ENCODE data around the gene HMX3. TPM values are rescaled to one million over a fixed set of nuclear protein-coding genes. Genes with fewer than 3 reads are reported as not detected.

Gene HMX3
- total RNA-seq, 4 donors from 2014 or later = not detected

GRCh38 chr10:123129618-123130271, 6.0 kb upstream of the HMX3 start:
- H3K4me3 ChIP-seq (ENCODE audit: low read depth, poor library complexity, severe bottlenecking) = no peak overlapping the region
- peak in 1 of 2 donors; percentile 61 for DNase-seq (ENCODE audit: low spot score in 2 of 2)
- TF ChIP-seq, protein P1, sequence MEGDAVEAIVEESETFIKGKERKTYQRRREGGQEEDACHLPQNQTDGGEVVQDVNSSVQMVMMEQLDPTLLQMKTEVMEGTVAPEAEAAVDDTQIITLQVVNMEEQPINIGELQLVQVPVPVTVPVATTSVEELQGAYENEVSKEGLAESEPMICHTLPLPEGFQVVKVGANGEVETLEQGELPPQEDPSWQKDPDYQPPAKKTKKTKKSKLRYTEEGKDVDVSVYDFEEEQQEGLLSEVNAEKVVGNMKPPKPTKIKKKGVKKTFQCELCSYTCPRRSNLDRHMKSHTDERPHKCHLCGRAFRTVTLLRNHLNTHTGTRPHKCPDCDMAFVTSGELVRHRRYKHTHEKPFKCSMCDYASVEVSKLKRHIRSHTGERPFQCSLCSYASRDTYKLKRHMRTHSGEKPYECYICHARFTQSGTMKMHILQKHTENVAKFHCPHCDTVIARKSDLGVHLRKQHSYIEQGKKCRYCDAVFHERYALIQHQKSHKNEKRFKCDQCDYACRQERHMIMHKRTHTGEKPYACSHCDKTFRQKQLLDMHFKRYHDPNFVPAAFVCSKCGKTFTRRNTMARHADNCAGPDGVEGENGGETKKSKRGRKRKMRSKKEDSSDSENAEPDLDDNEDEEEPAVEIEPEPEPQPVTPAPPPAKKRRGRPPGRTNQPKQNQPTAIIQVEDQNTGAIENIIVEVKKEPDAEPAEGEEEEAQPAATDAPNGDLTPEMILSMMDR (IDR thresholded peaks at IDR 0.05) = no peak
- TF ChIP-seq POLR2A (IDR thresholded peaks at IDR 0.05) = no peak
- 70 to 75% methylated on average over 4 of the region's 4 CpGs for WGBS, 2 donors
- intact Hi-C loops (cut with DNase I; ENCODE audit: low total_unique reads) = loop anchor here (5.0 kb wide), 2 partner anchors 253 to 428 kb away; no protein-coding TSS in a partner anchor

DNA sequence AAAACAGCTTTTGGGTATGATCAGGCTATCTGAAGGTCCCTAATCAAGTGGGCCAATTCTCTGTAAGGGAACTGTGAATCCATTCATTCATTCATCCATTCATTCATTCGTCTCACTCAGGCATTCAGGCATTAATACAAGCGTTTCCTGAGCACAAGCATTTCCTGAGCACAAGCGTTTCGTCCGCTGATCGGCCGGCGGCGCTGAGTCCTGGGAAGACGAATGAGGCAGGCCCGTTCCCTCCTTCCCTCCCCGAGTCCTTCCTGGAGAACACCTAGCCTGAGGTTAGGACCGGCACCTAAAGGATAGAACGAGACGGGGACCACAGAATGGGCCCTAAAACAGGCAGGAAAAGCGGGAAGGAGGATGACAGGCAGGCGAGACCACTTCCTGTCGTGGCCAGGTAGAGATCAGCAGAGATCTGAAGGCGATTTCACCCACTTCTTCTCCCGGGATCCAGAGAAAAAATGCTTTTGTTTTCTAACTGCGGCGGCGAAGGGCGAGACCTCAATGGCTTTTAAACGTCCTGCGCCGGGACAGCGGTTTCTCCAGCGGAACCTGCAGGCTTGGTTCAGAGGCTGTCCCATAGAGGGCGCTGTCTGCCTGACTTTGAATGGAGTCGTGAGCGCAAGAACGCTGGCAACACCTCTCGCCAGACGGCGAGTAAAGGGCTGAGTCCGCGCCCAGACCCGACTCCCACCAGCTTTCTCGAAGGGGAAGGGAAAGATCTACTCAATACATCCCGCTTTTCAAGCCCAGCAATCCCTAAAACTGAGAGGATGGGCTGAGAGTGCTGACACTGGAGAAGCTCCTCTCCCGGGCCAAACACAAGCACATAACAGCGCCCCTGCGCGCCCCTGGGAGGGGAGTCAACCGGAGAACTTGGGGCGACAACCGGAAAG, 2.9 kb upstream of the HMX3 start:
- peak; percentile 77 to 97 for DNase-seq (ENCODE audit: low spot score in 2 of 2)
- intact Hi-C loops (cut with DNase I; ENCODE audit: low total_unique reads) = loop anchor here (5.0 kb wide), 2 partner anchors 249 to 424 kb away; no protein-coding TSS in a partner anchor
- H3K4me3 ChIP-seq (ENCODE audit: low read depth, poor library complexity, severe bottlenecking) = no peak overlapping the region
- TF ChIP-seq, protein P1 (IDR thresholded peaks at IDR 0.05) = peak in 1 of 3 donors; percentile 77
- no peak for TF ChIP-seq POLR2A (IDR thresholded peaks at IDR 0.05)
- WGBS, 2 donors = 3% methylated on average over 48 of the region's 48 CpGs

DNA sequence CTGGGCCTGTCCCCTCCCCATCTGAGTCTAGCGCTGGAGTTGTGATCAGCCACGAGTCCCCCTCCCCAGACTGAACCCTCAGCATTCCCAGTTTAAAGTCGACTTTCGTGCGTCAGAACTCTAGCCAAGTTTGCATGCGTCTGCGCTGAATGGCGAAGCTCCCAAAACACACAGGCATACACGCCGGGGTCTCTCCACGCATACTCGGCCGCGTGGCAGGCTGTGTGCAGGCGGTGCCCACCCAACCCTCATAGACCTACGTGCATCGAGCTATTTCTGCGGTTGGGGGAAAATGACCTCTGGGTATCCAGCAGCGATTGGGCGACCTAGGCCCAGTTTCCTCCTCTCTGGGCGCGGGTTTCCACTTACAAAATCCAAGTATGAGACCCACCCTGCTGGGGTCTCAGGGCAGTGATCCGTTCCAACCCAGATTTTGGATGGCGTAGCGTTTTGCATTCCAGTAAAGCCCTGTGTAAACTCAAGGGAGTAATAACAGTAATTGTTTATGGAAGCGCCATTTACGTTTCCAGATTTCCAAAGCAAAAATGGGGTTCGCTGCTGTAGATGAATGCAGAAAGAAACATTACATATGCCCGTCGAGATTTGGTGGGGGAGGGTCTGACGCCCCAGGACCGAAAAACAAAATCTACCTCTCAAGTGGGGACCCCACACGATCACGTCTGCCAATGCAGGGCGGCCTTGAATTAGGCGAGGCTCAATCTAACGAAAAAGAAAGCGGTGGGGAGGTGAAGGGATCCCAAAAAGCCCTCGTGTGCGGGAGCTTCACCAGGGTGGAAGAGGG, 2.0 kb upstream of the HMX3 start:
- H3K4me3 ChIP-seq (ENCODE audit: low read depth, poor library complexity, severe bottlenecking) = no peak overlapping the region
- TF ChIP-seq, protein P1 (IDR thresholded peaks at IDR 0.05) = no peak
- TF ChIP-seq POLR2A (IDR thresholded peaks at IDR 0.05) = no peak
- peak in 1 of 2 donors; percentile 53 for DNase-seq (ENCODE audit: low spot score in 2 of 2)
- WGBS, 2 donors = 5 to 9% methylated on average over 39 to 40 of the region's 40 CpGs
- intact Hi-C loops (cut with DNase I; ENCODE audit: low total_unique reads) = loop anchor here (5.0 kb wide), 2 partner anchors 249 to 424 kb away; no protein-coding TSS in a partner anchor

DNA sequence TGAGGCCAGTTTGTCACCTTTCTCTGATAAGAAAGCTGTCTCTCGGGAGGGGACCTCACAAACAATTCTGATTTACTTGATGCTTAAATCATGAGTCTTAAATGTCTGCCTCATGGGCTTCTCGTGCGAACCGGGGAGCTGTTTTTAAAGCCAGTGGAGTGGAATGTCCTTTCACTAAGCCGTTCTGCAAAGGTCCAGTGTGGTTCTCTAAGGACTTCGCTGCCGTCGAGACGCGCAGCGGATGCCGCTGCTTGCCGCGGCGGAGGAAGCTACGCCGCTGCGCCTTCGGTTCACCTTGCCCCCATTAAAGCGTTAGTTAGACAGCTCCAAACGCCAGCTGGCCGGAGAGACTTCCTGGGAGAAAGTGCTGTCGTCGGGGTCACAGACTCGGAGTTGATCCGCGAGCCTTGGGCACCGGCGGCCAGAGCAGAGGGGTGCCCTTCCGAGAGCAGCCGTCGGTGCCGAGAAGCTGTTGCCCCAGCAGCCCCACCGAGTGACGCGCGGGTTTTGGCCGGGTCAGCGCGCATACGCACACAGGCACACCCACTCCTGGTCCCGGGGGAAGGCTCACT, 1.3 kb upstream of the HMX3 start:
- no peak overlapping the region for H3K4me3 ChIP-seq (ENCODE audit: low read depth, poor library complexity, severe bottlenecking)
- 2 to 4% methylated on average over 36 to 42 of the region's 42 CpGs for WGBS, 2 donors
- peak in 1 of 2 donors; percentile 83 for DNase-seq (ENCODE audit: low spot score in 2 of 2)
- TF ChIP-seq, protein P1 (IDR thresholded peaks at IDR 0.05) = no peak
- no peak for TF ChIP-seq POLR2A (IDR thresholded peaks at IDR 0.05)
- intact Hi-C loops (cut with DNase I; ENCODE audit: low total_unique reads) = loop anchor here (5.0 kb wide), 2 partner anchors 248 to 423 kb away; no protein-coding TSS in a partner anchor

DNA sequence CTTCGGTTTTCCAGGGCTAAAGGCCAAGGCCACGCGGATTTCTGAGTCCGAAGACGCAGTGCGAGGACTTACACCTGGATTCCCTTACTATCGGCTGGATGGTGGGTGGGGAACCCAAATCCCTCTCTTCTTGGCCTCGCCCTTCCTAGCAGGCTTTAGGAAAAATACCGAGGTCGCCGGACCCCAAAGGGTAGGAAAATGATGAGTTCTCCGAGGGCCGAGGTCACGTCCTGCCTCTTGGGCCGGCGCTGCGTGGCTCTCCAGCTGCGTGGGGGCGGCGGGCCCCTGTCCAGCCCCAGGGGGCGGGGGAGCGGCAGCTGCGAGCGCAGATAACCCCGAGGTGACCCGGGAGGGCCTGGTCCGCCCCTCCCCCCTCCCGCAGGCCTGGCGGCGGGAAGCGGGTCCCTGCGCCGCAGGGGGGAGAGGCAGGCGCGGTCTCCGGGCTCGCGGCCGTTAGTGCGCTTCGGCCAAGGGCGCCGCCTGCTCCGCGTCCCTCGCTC, 805 bp upstream of the HMX3 start:
- peak in 1 of 2 donors; percentile 79 for DNase-seq (ENCODE audit: low spot score in 2 of 2)
- TF ChIP-seq, protein P1 (IDR thresholded peaks at IDR 0.05) = no peak
- no peak for TF ChIP-seq POLR2A (IDR thresholded peaks at IDR 0.05)
- intact Hi-C loops (cut with DNase I; ENCODE audit: low total_unique reads) = loop anchor here (5.0 kb wide), 2 partner anchors 247 to 422 kb away; no protein-coding TSS in a partner anchor
- H3K4me3 ChIP-seq (ENCODE audit: low read depth, poor library complexity, severe bottlenecking) = no peak overlapping the region
- WGBS, 2 donors = 5 to 6% methylated on average over 9 to 25 of the region's 46 CpGs

Measured in lower leg skin (tissue), 4 donors.